Right cardiac atrium (tissue), 5 donors: Measurements from ENCODE around the gene DHX57. TPM values are rescaled to one million over a fixed set of nuclear protein-coding genes. Genes with fewer than 3 reads are reported as not detected.
"Not testable (repeated sequence)": the region's sequence is repeated elsewhere in the genome, so short reads cannot be mapped to it uniquely, and the experiment has no call there.

ENCODE experiments used
- ATAC-seq, 2 donors: fragments of 200-7000 bp; cut with Tn5 transposase; one replicate each; pipeline versions ENCODE4 v1.8.0 to v1.9.1; 2020; ENCODE audit warnings: moderate library complexity in 2 of 2, mild to moderate bottlenecking in 1 of 2
- DNase-seq, 3 donors: peaks; one replicate each; pipeline ENCODE4 v3.0.0-alpha.2; 2020
- H3K27ac ChIP-seq: one replicate; pipeline ENCODE4 v1.5.1; 2013; ENCODE audit warnings: mild to moderate bottlenecking, low read length, control low read depth, moderate library complexity
- H3K27me3 ChIP-seq: one replicate; pipeline ENCODE4 v1.6.1; 2013; ENCODE audit not compliant: control insufficient read depth, insufficient read depth
- H3K4me1 ChIP-seq: one replicate; pipeline ENCODE4 v1.6.1; 2013; ENCODE audit warnings: low read length; ENCODE audit not compliant: control insufficient read depth, insufficient read depth
- H3K4me3 ChIP-seq: one replicate; pipeline ENCODE4 v1.5.1; 2013; ENCODE audit warnings: low read length, control low read depth
- H3K9me3 ChIP-seq: one replicate; pipeline ENCODE4 v1.6.1; 2013; ENCODE audit warnings: low read length; ENCODE audit not compliant: control insufficient read depth
- WGBS: extraction: QIAGEN DNeasy Blood & Tissue Kit; methylation state at CpG from one replicate; pipeline ENCODE4 v1.1.7; 2013; 5-methylcytosine and 5-hydroxymethylcytosine counted together
- intact Hi-C, 4 donors: fragments of 100-400 bp; cut with DNase I; formaldehyde crosslinking; loops; one replicate each; pipeline versions ENCODE4 v1.11.0 to v1.14.0; 2022 to 2023
- polyA plus RNA-seq: library from polyadenylated mRNA; stranded (reverse); fragments of 200-250 nt; gene quantifications from one replicate; pipeline ENCODE4 v1.2.3, GENCODE V29; 2013
- total RNA-seq, 4 donors: library from RNA; stranded (reverse); fragmentation: NEBNext Ultra II Directional; extraction: Animal tissue kit (Norgen Biotek cat#: 25700); gene quantifications; one replicate each; pipeline ENCODE4 v1.2.1, GENCODE V29; 2021
- donor health status: healthy with polysubstance abuse.
- donor health status: DM: no; HTN: yes; CAD: no.
- donor health status: DM: no; HTN: no; CAD: no.
- donor health status: DM: no; HTN: yes; CAD: no; lungs with severe emphysema.
- donor health status: DM: yes; HTN: yes; CAD: no.

The DHX57 gene
- total and polyA plus RNA-seq, 5 donors: 6.0 to 10.9 (median 8.6) TPM

GRCh38 chr2:38795016-38795415 is 80.7 kb downstream of the DHX57 start:
- H3K4me1 ChIP-seq, H3K9me3 ChIP-seq, H3K27me3 ChIP-seq, DNase-seq, H3K27ac ChIP-seq, H3K4me3 ChIP-seq, ATAC-seq, intact Hi-C loops: not testable (repeated sequence)
- 91% methylated on average over 7 of the region's 7 CpGs for WGBS

GRCh38 chr2:38794235-38794946 is 81.3 kb downstream of the DHX57 start:
- Histone ChIP-seq H3K4me1 (no peaks in the 10 kb centered on the region), H3K27me3 (no peaks in the 10 kb centered on the region), H3K9me3 (no peaks in the 10 kb centered on the region), H3K4me3 (no peak overlapping the region), H3K27ac (no peak overlapping the region)
- intact Hi-C loops: no loop called here
- DNase-seq: no peak
- WGBS: 79% methylated on average over 7 of the region's 7 CpGs
- no peak for ATAC-seq

- Histone ChIP-seq H3K4me3 (no peak overlapping the region), H3K27me3 (no peaks in the 10 kb centered on the region), H3K9me3 (no peaks in the 10 kb centered on the region), H3K4me1 (no peaks in the 10 kb centered on the region), H3K27ac (no peak overlapping the region)
- 91% methylated on average over 5 of the region's 5 CpGs for WGBS
- DNase-seq: no peak
- intact Hi-C loops: no loop called here
- no peak for ATAC-seq
These were observed 82.2 kb downstream of the DHX57 start for GRCh38 chr2:38793511-38793910.

- 50% methylated on average over 2 of the region's 2 CpGs for WGBS
- Histone ChIP-seq H3K9me3 (no peaks in the 10 kb centered on the region), H3K27ac (no peak overlapping the region), H3K4me3 (no peak overlapping the region), H3K27me3 (no peaks in the 10 kb centered on the region), H3K4me1 (no peaks in the 10 kb centered on the region)
- no peak for ATAC-seq
- no peak for DNase-seq
- intact Hi-C loops: no loop called here
These were observed 83.0 kb downstream of the DHX57 start for GRCh38 chr2:38792751-38793150.

GRCh38 chr2:38792321-38792720 is 83.4 kb downstream of the DHX57 start:
- H3K27me3 ChIP-seq, H3K4me1 ChIP-seq, DNase-seq, H3K4me3 ChIP-seq, intact Hi-C loops, ATAC-seq, H3K9me3 ChIP-seq, H3K27ac ChIP-seq: not testable (repeated sequence)
- 92% methylated on average over 8 of the region's 8 CpGs for WGBS

GRCh38 chr2:38791744-38792143 is 84.0 kb downstream of the DHX57 start:
- Histone ChIP-seq H3K4me3 (no peak overlapping the region), H3K27me3 (no peaks in the 10 kb centered on the region), H3K9me3 (no peaks in the 10 kb centered on the region), H3K27ac (no peak overlapping the region), H3K4me1 (no peaks in the 10 kb centered on the region)
- intact Hi-C loops: no loop called here
- no peak for DNase-seq
- no peak for ATAC-seq
- WGBS: 80% methylated on average over 1 of the region's 1 CpG

GRCh38 chr2:38789691-38790090 is 86.0 kb downstream of the DHX57 start:
- no peaks in the 10 kb centered on the region for H3K9me3 ChIP-seq

GRCh38 chr2:38788306-38788705 is 87.4 kb downstream of the DHX57 start:
- no peak for ATAC-seq
- no peaks in the 10 kb centered on the region for H3K27me3 ChIP-seq
- no peak overlapping the region for H3K27ac ChIP-seq
- no peak overlapping the region for H3K4me3 ChIP-seq
- H3K9me3 ChIP-seq: no peaks in the 10 kb centered on the region
- no peaks in the 10 kb centered on the region for H3K4me1 ChIP-seq
- no peak for DNase-seq
- intact Hi-C loops: no loop called here
- 92% methylated on average over 6 of the region's 6 CpGs for WGBS

More at GRCh38 chr2:38789691-38790090, 86.0 kb downstream of the DHX57 start:
- H3K4me3 ChIP-seq: no peak overlapping the region
- H3K4me1 ChIP-seq: no peaks in the 10 kb centered on the region
- no peak for DNase-seq
- no peak for ATAC-seq
- no peaks in the 10 kb centered on the region for H3K27me3 ChIP-seq
- intact Hi-C loops: no loop called here
- no peak overlapping the region for H3K27ac ChIP-seq
- WGBS: 88% methylated on average over 14 of the region's 14 CpGs

GRCh38 chr2:38783586-38783985 is 92.1 kb downstream of the DHX57 start:
- Histone ChIP-seq H3K27ac (no peak overlapping the region), H3K4me3 (no peak overlapping the region), H3K9me3 (no peaks in the 10 kb centered on the region), H3K27me3 (no peaks in the 10 kb centered on the region), H3K4me1 (peaks cover 1% of the 10 kb centered on the region)
- no peak for ATAC-seq
- intact Hi-C loops: no loop called here
- DNase-seq: no peak

- ATAC-seq: no peak
- Histone ChIP-seq H3K27ac (no peak overlapping the region), H3K4me3 (peak overlapping the region; percentile 98), H3K4me1 (peaks cover 1% of the 10 kb centered on the region), H3K9me3 (no peaks in the 10 kb centered on the region), H3K27me3 (no peaks in the 10 kb centered on the region)
- intact Hi-C loops: no loop called here
- no peak for DNase-seq
- 9% methylated on average over 8 of the region's 8 CpGs for WGBS
These were observed 97.0 kb downstream of the DHX57 start for GRCh38 chr2:38778687-38779082.

GRCh38 chr2:38776531-38776930 is 99.2 kb downstream of the DHX57 start:
- Histone ChIP-seq H3K4me1 (peaks cover 1% of the 10 kb centered on the region), H3K27ac (no peak overlapping the region), H3K27me3 (no peaks in the 10 kb centered on the region), H3K9me3 (no peaks in the 10 kb centered on the region), H3K4me3 (no peak overlapping the region)
- DNase-seq (no peak), ATAC-seq (no peak)
- intact Hi-C loops: no loop called here
- WGBS: 90% methylated on average over 13 of the region's 13 CpGs

GRCh38 chr2:38775921-38776225 is 99.9 kb downstream of the DHX57 start:
- no peak for ATAC-seq
- 78% methylated on average over 7 of the region's 7 CpGs for WGBS
- no peaks in the 10 kb centered on the region for H3K9me3 ChIP-seq
- peaks cover 1% of the 10 kb centered on the region for H3K4me1 ChIP-seq
- no peak overlapping the region for H3K27ac ChIP-seq
- no peak overlapping the region for H3K4me3 ChIP-seq
- no peak for DNase-seq
- intact Hi-C loops: no loop called here
- no peaks in the 10 kb centered on the region for H3K27me3 ChIP-seq
